ENCODE measurements around the gene SLC45A1.

SLC45A1 gene

DNA sequence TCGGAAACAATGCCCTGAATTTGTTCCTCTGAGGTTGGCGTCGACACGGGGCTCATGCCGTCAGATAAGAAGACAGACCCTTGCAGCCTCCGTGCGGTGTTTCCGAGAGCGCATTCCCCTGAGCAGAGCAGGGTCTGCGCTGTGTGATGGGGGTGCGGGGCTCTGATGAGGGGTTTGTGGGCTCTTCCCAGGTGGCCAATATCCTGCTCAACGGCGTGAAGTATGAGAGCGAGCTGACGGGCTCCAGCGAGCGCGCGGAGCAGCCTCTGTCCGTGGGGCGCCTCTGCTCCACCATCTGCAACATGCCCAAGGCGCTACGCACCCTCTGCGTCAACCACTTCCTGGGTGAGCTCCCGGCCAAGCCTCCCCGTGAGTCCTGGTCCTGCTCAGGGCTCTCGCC lies 17.3 kb downstream of the SLC45A1 start:
- no peak for DNase-seq (ENCODE audit: low spot score)

- DNase-seq (ENCODE audit: low spot score), result no peak
Measured at GRCh38 chr1:8337776-8338525, 20.0 kb downstream of the SLC45A1 start.

DNA sequence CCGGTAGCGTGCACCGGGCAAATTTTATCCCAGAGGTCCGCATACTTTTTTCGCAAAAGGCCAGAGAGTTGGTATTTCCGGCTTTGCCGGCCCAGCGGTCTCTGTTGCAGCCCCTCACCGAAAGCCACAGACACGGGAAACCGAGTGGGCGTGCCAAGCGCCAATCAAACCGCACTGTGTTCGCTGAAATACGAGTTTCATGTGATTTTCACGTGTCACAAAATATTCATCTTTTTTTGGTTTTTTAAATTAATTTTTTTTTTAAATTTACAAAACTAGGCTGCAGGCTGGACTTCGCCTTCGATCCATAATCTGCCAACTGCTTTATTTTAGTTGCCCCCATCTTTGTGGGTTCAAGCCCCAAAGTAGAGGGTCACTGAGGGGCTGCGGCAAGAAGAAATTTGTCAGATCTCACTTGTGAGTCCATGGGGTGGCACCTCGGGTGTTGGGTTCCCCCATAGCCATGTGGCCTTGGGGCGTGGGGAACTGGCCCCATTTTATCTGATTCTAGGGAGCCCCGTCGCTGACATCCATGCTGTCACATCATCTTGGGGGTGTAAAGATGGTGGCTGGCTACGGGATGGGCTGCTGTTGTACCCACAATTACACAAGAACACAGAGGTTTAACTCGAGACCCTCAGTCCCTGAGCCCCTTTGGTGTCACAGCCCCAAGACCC lies 20.8 kb downstream of the SLC45A1 start:
- no peak for DNase-seq (ENCODE audit: low spot score)

DNA sequence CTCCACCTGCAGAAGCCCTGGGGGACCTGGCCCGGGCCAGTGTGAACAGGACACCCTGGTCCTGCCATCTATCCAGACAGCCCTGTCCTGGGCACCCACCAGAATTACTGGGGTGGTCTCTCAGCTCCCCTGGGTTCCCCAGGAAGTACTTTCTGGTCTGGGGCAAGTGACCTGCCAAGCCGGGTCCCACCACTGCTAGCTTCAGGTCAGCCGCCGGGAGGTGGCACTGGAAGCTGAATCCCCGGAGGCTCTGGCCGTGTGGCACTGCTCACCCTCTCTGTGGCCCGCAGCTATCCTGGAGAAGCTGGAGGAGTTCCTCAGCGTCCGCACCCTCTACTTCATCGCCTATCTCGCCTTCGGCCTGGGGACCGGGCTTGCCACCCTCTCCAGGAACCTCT lies 21.3 kb downstream of the SLC45A1 start:
- no peak for DNase-seq (ENCODE audit: low spot score)

DNA sequence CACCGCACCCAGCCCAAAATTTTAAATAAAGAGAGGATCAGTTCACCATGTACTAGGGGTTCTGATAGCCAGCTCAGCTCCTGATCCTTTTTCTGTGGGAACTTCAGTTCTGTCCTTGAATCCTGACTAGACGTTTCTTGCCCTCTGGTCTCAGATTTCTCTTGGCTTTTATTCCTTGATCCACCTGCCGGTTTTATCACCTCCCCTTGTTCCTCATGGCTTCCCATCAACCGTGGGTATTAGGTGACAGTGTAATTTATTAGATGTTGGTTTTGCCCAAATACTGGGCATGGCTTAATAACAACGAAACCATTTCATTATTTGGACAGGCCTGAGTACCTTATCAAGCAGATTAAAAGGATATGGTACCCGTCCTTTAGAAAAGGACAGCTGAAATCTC lies 22.5 kb downstream of the SLC45A1 start:
- DNase-seq (ENCODE audit: low spot score), result no peak

DNA sequence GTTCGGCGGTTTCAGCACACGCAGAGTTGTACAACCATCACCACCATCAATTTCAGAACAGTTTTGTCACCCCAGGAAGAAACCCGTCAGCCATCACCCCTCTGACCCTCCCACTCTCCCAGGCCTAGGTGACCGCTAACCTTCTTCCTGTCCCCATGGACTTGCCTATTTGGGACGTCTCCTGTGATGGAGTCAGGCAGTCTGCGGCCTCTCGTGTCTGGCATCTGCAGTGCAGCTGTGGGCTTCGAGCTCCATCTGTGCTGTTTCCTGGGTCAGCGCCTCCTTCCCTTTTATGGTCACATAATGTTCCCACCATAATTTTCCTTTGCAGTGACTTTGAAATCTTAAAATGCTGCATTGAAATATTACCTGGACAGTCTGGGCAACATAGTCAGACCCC lies 24.4 kb downstream of the SLC45A1 start:
- DNase-seq (ENCODE audit: low spot score), result peak; percentile 52

GRCh38 chr1:8343044-8343443 lies 25.1 kb downstream of the SLC45A1 start:
- DNase-seq (ENCODE audit: low spot score), result no peak

DNA sequence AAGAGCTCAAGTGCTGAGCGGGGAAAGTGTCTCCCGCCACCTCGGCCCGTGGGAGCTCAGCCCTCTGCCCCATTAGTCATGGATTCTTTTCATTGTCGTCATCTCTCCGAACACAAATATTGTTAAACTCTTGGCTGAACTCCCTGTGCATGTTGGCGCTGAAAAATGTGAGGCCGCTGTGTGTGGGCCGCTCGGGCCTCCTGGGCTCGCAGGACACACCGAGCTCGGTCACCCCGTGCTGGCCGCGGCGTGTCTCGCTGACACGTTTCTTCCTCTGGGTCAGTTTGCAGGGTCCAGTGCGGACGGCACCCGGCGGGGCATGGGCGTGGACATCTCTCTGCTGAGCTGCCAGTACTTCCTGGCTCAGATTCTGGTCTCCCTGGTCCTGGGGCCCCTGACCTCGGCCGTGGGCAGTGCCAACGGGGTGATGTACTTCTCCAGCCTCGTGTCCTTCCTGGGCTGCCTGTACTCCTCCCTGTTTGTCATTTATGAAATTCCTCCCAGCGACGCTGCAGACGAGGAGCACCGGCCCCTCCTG lies 25.6 kb downstream of the SLC45A1 start:
- DNase-seq (ENCODE audit: low spot score), result peak; percentile 92

GRCh38 chr1:8344893-8345507 lies 27.1 kb downstream of the SLC45A1 start:
- no peak for DNase-seq (ENCODE audit: low spot score)

GRCh38 chr1:8345621-8346415 lies 27.9 kb downstream of the SLC45A1 start:
- no peak for DNase-seq (ENCODE audit: low spot score)

DNA sequence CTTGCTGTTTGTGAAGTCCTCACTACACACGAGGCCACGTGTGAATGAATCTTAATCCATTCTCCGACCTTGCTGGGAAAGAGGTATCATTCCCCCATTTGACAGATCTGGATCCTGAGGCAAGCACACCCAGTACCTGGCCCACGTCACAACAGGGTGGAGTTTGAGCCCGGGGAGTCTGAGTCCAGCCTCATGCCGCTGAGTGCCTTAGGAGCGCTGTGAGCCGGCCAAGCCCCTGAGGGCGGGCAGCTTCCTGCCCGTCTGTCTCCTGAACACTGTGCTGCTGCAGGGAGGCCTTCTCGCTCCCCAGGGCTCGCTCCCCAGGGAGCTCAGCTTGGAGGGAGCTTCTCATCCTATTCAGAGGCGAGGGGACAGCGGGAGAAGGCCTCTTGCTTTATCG lies 29.7 kb downstream of the SLC45A1 start:
- no peak for DNase-seq (ENCODE audit: low spot score)

DNA sequence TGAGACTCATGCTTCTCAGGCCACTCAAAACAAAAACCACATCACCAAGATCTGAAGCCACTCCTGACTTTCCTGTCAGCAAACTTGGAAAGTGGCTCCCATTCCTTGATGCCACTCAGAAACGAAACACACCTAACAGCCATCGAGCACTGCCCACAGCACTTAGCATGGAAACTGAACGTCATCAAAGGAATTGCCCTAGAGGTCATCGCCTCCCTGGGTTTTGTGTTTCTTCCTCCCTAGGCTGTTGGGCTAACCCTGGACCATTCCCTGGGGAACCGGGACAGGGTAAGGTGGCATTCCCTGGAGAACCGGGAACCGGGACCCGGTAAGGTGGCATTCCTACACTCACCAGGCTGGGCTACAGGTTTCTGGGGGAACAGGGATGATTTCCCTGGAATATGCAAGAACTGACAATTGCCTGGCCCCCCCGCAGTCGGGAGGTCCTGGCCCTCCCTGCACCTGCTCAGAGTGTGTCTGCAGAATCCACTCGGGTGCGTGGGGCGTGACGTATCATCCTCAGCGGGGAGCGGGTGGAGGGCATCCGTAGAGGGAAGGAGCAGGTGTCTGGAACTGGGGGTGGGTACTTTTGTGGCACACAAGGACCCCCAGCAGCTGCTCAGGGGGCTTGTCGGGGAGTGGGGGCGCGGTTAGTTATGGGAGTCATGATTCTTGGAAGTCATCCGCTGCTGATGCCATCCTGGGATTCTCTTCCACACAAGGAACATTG lies 30.3 kb downstream of the SLC45A1 start:
- no peak for DNase-seq (ENCODE audit: low spot score)

GRCh38 chr1:8348777-8349472 lies 31.0 kb downstream of the SLC45A1 start:
- peak; percentile 87 for DNase-seq (ENCODE audit: low spot score)

- no peak for DNase-seq (ENCODE audit: low spot score)
Measured at GRCh38 chr1:8349473-8349865, 31.6 kb downstream of the SLC45A1 start.

DNA sequence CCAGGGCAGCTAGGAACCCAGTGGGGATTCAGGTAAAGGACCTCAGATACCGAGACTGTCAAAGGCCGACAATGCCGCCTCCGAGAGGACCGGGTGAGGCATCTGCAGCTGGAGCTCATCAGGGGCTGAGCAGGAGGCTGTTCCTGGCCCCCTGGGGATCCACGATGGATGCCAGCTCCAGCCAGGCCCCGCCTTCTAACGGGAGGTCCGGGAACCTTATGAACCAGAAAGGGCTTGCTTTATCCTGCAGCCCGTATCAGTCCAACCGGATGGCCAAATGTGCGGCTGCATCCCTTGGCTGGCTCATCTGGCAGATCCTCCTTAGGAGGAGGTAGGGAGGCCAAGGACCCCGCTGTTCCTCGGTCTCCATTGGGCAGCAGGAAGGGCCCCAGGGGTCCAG lies 32.0 kb downstream of the SLC45A1 start:
- peak; percentile 69 for DNase-seq (ENCODE audit: low spot score)

DNA sequence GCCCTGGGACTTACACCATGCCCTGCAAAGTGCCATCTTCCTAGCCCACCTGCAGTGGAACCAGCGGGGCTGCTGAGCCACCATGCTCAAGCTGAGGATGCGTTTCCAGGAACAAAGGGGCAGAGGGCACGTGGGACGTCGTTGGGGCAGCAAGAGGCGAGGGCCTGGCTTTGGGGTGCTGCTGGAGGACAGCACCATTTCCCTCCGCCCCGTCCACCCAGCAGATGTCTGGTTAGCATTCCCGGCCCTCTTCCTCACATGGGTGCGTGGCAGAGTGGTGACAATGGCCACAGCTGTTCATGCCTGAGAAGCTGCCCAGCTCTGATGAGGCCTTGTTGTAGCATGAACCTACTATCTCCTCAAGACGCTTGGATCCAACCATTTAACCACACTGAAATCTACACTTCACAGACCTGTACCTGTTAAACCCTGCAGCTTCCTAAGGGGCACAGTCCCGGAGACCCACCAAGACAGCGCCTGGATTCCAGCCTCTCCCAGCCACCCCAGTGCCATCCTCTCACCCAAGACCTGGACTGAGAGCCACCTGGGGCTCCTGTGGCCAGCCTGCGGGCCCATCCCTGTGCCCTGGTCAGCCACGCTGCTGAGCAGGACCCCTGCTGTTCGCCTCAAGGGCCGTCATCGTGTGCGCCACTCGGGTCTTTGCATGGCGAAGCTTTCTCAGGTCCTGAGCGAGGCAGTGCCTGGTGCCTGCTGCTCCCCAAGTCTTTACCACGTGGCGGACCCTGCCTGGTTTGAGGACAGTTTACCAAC lies 33.2 kb downstream of the SLC45A1 start:
- no peak for DNase-seq (ENCODE audit: low spot score)

GRCh38 chr1:8351693-8352470 lies 34.0 kb downstream of the SLC45A1 start:
- DNase-seq (ENCODE audit: low spot score), result peak; percentile 50

- no peak for DNase-seq (ENCODE audit: low spot score)
Measured at GRCh38 chr1:8352471-8352845, 34.5 kb downstream of the SLC45A1 start.

Data from AG20443 (cell line).